ENCODE measurements around the gene RPS6KA2. TPM values are rescaled to one million over a fixed set of nuclear protein-coding genes. Genes with fewer than 3 reads are reported as not detected.

RPS6KA2 gene
- total RNA-seq, 1 experiment from 2014 or later: 12.3 TPM

DNA sequence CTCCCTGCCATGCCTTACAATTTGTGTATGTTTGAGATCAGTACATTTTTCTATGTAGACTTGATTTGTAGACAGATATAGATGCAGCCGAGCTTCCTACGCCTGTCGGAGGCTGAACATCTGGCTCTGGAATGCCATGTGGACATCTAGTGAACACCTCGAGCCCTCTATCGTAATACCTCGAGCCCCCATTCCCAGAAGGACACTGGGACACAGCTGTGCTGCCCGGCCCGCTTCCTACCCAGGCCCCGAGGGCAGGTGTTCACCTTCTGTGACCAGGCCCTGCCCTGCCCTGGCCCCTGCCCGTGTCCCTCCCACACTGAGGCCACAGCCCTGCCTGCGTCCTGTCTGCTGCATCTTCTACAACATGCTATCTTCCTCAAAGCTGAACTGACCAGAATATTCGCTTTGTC lies 12.9 kb downstream of the RPS6KA2 start:
- H3K56ac ChIP-seq (ENCODE audit: insufficient read length, low read depth, low read length): no peak overlapping the region
- no peak overlapping the region for H2BK120ac ChIP-seq (ENCODE audit: low read depth, low read length, poor library complexity, severe bottlenecking)
- no peak overlapping the region for H3K18ac ChIP-seq (ENCODE audit: insufficient read length, low read depth, low read length)
- H4K5ac ChIP-seq (ENCODE audit: insufficient read length, low read depth, low read length): no peak overlapping the region
- peaks cover 4% of the 10 kb centered on the region for H3K79me1 ChIP-seq (ENCODE audit: insufficient read depth, low read depth, low read length, poor library complexity, severe bottlenecking)
- no peak overlapping the region for H3K14ac ChIP-seq (ENCODE audit: insufficient read depth, low read length)
- DNase-seq: no peak
- H3K4me1 ChIP-seq (ENCODE audit: insufficient read depth, low read length): peaks cover 1% of the 10 kb centered on the region; the same call in 1 of the 2 replicates
- no peak for TF ChIP-seq CTCF (conservative IDR thresholded peaks at IDR 0.05)
- Mint-ChIP-seq H3K36me3 (ENCODE audit: insufficient read depth in 1 of 3, low read depth in 3 of 3) (peaks cover 8 to 20% (median 15%) of the 10 kb centered on the region in 3 experiments), H3K4me1 (peaks cover 32 to 33% of the 10 kb centered on the region in 2 experiments), H3K9me3 (no peaks in the 10 kb centered on the region), H3K27ac (no peak overlapping the region; a peak in 1 of 7 replicates), H3K27me3 (ENCODE audit: low read depth) (no peaks in the 10 kb centered on the region), H3K4me3 (no peak overlapping the region)
- H2AFZ ChIP-seq (ENCODE audit: low read length): no peak overlapping the region
- no peak overlapping the region for H3K4me2 ChIP-seq (ENCODE audit: insufficient read depth, insufficient read length, low read length)
- H4K91ac ChIP-seq (ENCODE audit: insufficient read length, low read depth, low read length): no peak overlapping the region
- no peak overlapping the region for H2BK5ac ChIP-seq (ENCODE audit: insufficient read length, low read length)
- peaks cover 5% of the 10 kb centered on the region; the same call in 1 of the 2 replicates for H3K79me2 ChIP-seq (ENCODE audit: insufficient read depth, low read length)
- no peaks in the 10 kb centered on the region for H3K23me2 ChIP-seq (ENCODE audit: insufficient read length, low read depth, low read length, poor library complexity, severe bottlenecking)
- H3K27me3 ChIP-seq (ENCODE audit: insufficient read depth, low read length): no peaks in the 10 kb centered on the region
- no peak overlapping the region for H2AK5ac ChIP-seq (ENCODE audit: insufficient read length, low read length)
- no peak overlapping the region for H2BK12ac ChIP-seq (ENCODE audit: insufficient read length, low read depth, low read length)
- no peak overlapping the region for H3K23ac ChIP-seq (ENCODE audit: insufficient read length, low read depth, low read length)
- H2BK15ac ChIP-seq (ENCODE audit: low read depth, low read length): no peak overlapping the region
- H3K4ac ChIP-seq (ENCODE audit: low read depth, low read length): no peak overlapping the region
- H3T11ph ChIP-seq (ENCODE audit: low read length): no peak overlapping the region
- H4K8ac ChIP-seq (replicated peaks; ENCODE audit: insufficient read length, low read depth, low read length): no peak overlapping the region
- no peak overlapping the region for H2BK20ac ChIP-seq (ENCODE audit: low read depth, low read length, poor library complexity, severe bottlenecking)
- no peak overlapping the region for H3K9ac ChIP-seq (ENCODE audit: extremely low read depth, insufficient read length, low read length)
- no peaks in the 10 kb centered on the region for H3K9me3 ChIP-seq (ENCODE audit: control insufficient read depth, low read depth, low read length)
- no peaks in the 10 kb centered on the region for H4K20me1 ChIP-seq (ENCODE audit: control insufficient read depth, insufficient read depth, insufficient read length)
- no CpG with 5 or more reads among the region's 12 CpGs for WGBS (ENCODE audit: extremely low coverage, insufficient read length, low lambda C conversion rate)
- no peak overlapping the region for H3K27ac ChIP-seq (ENCODE audit: insufficient read length, low read depth, low read length)
